HEK293 (cell line): Measurements from ENCODE around the gene DEPDC5.
A peak's percentile ranks its signal among the peaks of the same experiment; 100 is the strongest.

ENCODE experiments used
- BCL11A ChIP-seq: fragments of 450-650 bp; formaldehyde crosslinking; IDR thresholded peaks from 2 replicates; pipeline ENCODE4 v1.5.1; 2016; ENCODE audit warnings: low read depth, missing biosample characterization, missing genetic modification characterization
- GLI2 ChIP-seq: fragments of 450-650 bp; formaldehyde crosslinking; IDR thresholded peaks from 2 replicates; pipeline ENCODE4; 2017; ENCODE audit warnings: missing biosample characterization, missing genetic modification characterization, low read depth, borderline replicate concordance
- GLI4 ChIP-seq: fragments of 450-650 bp; formaldehyde crosslinking; IDR thresholded peaks from 2 replicates; pipeline ENCODE4 v1.5.1; 2016; ENCODE audit warnings: missing biosample characterization, missing genetic modification characterization
- GLIS2 ChIP-seq: fragments of 450-650 bp; formaldehyde crosslinking; IDR thresholded peaks from 2 replicates; pipeline ENCODE4 v1.5.1; 2016; ENCODE audit warnings: missing biosample characterization, missing genetic modification characterization
- HOXC10 ChIP-seq: sonication (generic); formaldehyde crosslinking; IDR thresholded peaks from 2 replicates; pipeline ENCODE4 v1.8.1; 2023; ENCODE audit warnings: mild to moderate bottlenecking, missing genetic modification reagents
- HOXD13 ChIP-seq: sonication (generic); formaldehyde crosslinking; IDR thresholded peaks from 2 replicates; pipeline ENCODE4 v1.8.0; 2022; ENCODE audit warnings: missing genetic modification reagents, borderline replicate concordance
- RBAK ChIP-seq: fragments of 450-650 bp; formaldehyde crosslinking; IDR thresholded peaks from 2 replicates; pipeline ENCODE4 v1.5.1; 2016; ENCODE audit warnings: missing biosample characterization, missing genetic modification characterization
- SETDB1 ChIP-seq: IDR thresholded peaks from one replicate; pipeline ENCODE4 v1.6.1; 2017; ENCODE audit warnings: mild to moderate bottlenecking, low read length, moderate library complexity, mixed read lengths; ENCODE audit not compliant: insufficient read length
- WT1 ChIP-seq: fragments of 450-650 bp; formaldehyde crosslinking; IDR thresholded peaks from 2 replicates; pipeline ENCODE4 v1.5.1; 2016; ENCODE audit warnings: missing biosample characterization, missing genetic modification characterization
- ZBTB20 ChIP-seq: fragments of 450-650 bp; formaldehyde crosslinking; IDR thresholded peaks from 2 replicates; pipeline ENCODE4 v1.5.1; 2016; ENCODE audit warnings: missing biosample characterization, missing genetic modification characterization
- ZBTB49 ChIP-seq: fragments of 450-650 bp; formaldehyde crosslinking; IDR thresholded peaks from 2 replicates; pipeline ENCODE4 v1.5.1; 2016; ENCODE audit warnings: missing biosample characterization, missing genetic modification characterization, low read depth
- ZFP37 ChIP-seq: fragments of 450-650 bp; formaldehyde crosslinking; IDR thresholded peaks from 2 replicates; pipeline ENCODE4 v1.5.1; 2016; ENCODE audit warnings: missing biosample characterization, missing genetic modification characterization
- ZNF148 ChIP-seq: fragments of 450-650 bp; formaldehyde crosslinking; IDR thresholded peaks from 2 replicates; pipeline ENCODE4 v1.5.0; 2017; ENCODE audit warnings: missing biosample characterization, missing genetic modification characterization, borderline replicate concordance
- ZNF174 ChIP-seq: fragments of 450-650 bp; formaldehyde crosslinking; IDR thresholded peaks from 2 replicates; pipeline ENCODE4 v1.5.0; 2017; ENCODE audit warnings: missing biosample characterization, mild to moderate bottlenecking, missing genetic modification characterization
- ZNF214 ChIP-seq: fragments of 450-650 bp; formaldehyde crosslinking; IDR thresholded peaks from 2 replicates; pipeline ENCODE4 v1.5.1; 2017; ENCODE audit warnings: missing biosample characterization, mild to moderate bottlenecking, missing genetic modification characterization, borderline replicate concordance
- ZNF433 ChIP-seq: fragments of 450-650 bp; formaldehyde crosslinking; IDR thresholded peaks from 2 replicates; pipeline ENCODE4 v1.5.1; 2016; ENCODE audit warnings: missing biosample characterization, missing genetic modification characterization, low read depth
- ZNF510 ChIP-seq: fragments of 450-650 bp; formaldehyde crosslinking; IDR thresholded peaks from 2 replicates; pipeline ENCODE4 v1.5.1; 2018; ENCODE audit warnings: mild to moderate bottlenecking, missing genetic modification characterization, missing biosample characterization; ENCODE audit not compliant: insufficient replicate concordance
- ZNF560 ChIP-seq: fragments of 450-650 bp; formaldehyde crosslinking; IDR thresholded peaks from 2 replicates; pipeline ENCODE4 v1.5.1; 2017; ENCODE audit warnings: missing biosample characterization, missing genetic modification characterization, borderline replicate concordance
- ZNF561 ChIP-seq: fragments of 450-650 bp; IDR thresholded peaks from 2 replicates; pipeline ENCODE4 v1.5.1; 2018; ENCODE audit warnings: missing biosample characterization, missing genetic modification characterization, borderline replicate concordance
- ZNF692 ChIP-seq: fragments of 450-650 bp; formaldehyde crosslinking; IDR thresholded peaks from 2 replicates; pipeline ENCODE4 v1.5.1; 2016; ENCODE audit warnings: missing biosample characterization, missing genetic modification characterization
- ZNF843 ChIP-seq: fragments of 450-650 bp; formaldehyde crosslinking; IDR thresholded peaks from 2 replicates; pipeline ENCODE4 v1.5.1; 2016; ENCODE audit warnings: missing biosample characterization, missing genetic modification characterization
- TF ChIP-seq, protein P1 (sequence below): fragments of 450-650 bp; formaldehyde crosslinking; conservative IDR thresholded peaks from 2 replicates; pipeline ENCODE4 v1.5.1; 2016; ENCODE audit warnings: low read depth, missing biosample characterization, missing genetic modification characterization
- TF ChIP-seq, protein P2 (sequence below): fragments of 450-650 bp; formaldehyde crosslinking; IDR thresholded peaks from 2 replicates; pipeline ENCODE4 v1.5.1; 2016; ENCODE audit warnings: missing biosample characterization, missing genetic modification characterization
- TF ChIP-seq, protein P3 (sequence below): fragments of 450-650 bp; formaldehyde crosslinking; IDR thresholded peaks from 2 replicates; pipeline ENCODE4 v1.5.1; 2016; ENCODE audit warnings: missing biosample characterization, missing genetic modification characterization

Gene DEPDC5

DNA sequence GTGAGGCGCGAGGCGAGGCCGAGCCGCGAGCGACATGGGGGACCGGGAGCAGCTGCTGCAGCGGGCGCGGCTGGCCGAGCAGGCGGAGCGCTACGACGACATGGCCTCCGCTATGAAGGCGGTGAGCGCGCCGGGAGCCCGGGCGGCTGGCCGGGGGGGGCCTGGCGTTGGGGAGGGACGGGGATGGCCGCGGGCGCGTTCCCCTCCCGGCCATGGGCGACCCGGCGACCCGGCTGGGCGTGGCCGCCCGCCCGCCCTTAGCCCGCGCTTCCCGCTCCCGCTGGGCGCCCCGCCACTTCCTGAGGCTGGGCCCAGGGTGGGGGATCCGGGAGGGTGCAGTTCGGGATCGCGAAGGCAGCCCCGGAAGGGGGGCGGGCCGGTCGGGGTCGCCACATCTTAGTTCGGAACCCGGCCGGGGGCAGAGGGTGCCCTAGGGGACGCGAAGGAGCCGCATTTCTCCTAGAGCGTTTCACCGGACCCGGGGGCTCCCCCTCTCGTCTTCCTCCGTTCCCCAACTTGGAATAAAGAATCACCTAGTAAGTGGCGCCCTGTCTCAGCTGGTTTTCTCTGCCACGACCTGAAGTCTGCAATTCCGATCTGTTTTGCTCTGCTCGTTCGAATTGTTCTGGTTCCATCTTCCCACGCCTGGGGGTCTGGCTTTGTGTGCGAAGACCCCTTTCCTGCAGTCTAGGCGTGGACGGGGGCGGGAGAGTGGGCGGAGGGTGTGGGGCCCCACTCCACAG is 191.1 kb downstream of the DEPDC5 start (continued):
- TF ChIP-seq ZBTB49 (tag by site-specific recombination) (no peak), BCL11A (tag by site-specific recombination) (no peak), GLIS2 (tag by site-specific recombination) (no peak; the same call in 1 of the 2 replicates), GLI2 (tag by site-specific recombination) (no peak), ZNF561 (tag by site-specific recombination) (no peak), ZNF692 (tag by site-specific recombination) (peak; percentile 89), ZNF843 (tag by site-specific recombination) (no peak), ZNF560 (tag by site-specific recombination) (no peak), ZNF148 (tag by site-specific recombination) (no peak), HOXD13 (CRISPR knock-in tag) (no peak), WT1 (tag by site-specific recombination) (no peak), ZNF214 (tag by site-specific recombination) (no peak), SETDB1 (no peak), ZNF510 (no peak), ZBTB20 (tag by site-specific recombination) (peak; percentile 67; the same call in 1 of the 2 replicates), ZFP37 (tag by site-specific recombination) (no peak), ZNF174 (no peak), ZNF433 (no peak), HOXC10 (CRISPR knock-in tag) (no peak), GLI4 (tag by site-specific recombination) (no peak), RBAK (tag by site-specific recombination) (no peak)
- TF ChIP-seq, protein P1, sequence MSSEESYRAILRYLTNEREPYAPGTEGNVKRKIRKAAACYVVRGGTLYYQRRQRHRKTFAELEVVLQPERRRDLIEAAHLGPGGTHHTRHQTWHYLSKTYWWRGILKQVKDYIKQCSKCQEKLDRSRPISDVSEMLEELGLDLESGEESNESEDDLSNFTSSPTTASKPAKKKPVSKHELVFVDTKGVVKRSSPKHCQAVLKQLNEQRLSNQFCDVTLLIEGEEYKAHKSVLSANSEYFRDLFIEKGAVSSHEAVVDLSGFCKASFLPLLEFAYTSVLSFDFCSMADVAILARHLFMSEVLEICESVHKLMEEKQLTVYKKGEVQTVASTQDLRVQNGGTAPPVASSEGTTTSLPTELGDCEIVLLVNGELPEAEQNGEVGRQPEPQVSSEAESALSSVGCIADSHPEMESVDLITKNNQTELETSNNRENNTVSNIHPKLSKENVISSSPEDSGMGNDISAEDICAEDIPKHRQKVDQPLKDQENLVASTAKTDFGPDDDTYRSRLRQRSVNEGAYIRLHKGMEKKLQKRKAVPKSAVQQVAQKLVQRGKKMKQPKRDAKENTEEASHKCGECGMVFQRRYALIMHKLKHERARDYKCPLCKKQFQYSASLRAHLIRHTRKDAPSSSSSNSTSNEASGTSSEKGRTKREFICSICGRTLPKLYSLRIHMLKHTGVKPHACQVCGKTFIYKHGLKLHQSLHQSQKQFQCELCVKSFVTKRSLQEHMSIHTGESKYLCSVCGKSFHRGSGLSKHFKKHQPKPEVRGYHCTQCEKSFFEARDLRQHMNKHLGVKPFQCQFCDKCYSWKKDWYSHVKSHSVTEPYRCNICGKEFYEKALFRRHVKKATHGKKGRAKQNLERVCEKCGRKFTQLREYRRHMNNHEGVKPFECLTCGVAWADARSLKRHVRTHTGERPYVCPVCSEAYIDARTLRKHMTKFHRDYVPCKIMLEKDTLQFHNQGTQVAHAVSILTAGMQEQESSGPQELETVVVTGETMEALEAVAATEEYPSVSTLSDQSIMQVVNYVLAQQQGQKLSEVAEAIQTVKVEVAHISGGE (tag by site-specific recombination) = no peak
- TF ChIP-seq, protein P2, sequence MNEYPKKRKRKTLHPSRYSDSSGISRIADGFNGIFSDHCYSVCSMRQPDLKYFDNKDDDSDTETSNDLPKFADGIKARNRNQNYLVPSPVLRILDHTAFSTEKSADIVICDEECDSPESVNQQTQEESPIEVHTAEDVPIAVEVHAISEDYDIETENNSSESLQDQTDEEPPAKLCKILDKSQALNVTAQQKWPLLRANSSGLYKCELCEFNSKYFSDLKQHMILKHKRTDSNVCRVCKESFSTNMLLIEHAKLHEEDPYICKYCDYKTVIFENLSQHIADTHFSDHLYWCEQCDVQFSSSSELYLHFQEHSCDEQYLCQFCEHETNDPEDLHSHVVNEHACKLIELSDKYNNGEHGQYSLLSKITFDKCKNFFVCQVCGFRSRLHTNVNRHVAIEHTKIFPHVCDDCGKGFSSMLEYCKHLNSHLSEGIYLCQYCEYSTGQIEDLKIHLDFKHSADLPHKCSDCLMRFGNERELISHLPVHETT (tag by site-specific recombination) = no peak
- TF ChIP-seq, protein P3, sequence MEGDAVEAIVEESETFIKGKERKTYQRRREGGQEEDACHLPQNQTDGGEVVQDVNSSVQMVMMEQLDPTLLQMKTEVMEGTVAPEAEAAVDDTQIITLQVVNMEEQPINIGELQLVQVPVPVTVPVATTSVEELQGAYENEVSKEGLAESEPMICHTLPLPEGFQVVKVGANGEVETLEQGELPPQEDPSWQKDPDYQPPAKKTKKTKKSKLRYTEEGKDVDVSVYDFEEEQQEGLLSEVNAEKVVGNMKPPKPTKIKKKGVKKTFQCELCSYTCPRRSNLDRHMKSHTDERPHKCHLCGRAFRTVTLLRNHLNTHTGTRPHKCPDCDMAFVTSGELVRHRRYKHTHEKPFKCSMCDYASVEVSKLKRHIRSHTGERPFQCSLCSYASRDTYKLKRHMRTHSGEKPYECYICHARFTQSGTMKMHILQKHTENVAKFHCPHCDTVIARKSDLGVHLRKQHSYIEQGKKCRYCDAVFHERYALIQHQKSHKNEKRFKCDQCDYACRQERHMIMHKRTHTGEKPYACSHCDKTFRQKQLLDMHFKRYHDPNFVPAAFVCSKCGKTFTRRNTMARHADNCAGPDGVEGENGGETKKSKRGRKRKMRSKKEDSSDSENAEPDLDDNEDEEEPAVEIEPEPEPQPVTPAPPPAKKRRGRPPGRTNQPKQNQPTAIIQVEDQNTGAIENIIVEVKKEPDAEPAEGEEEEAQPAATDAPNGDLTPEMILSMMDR (tag by site-specific recombination) = peak; percentile 44
